HG02610 (cell line): ENCODE data around the gene GLUL.

ENCODE experiments used
- ATAC-seq: cut with Tn5 transposase; IDR thresholded peaks from one replicate; pipeline ENCODE4 v1.9.1; 2021; ENCODE audit warnings: mild to moderate bottlenecking, moderate library complexity; ENCODE audit not compliant: unreplicated experiment

GLUL gene

GRCh38 chr1:182391362-182392049 lies at the start of gene GLUL:
GLUL (minus strand) TSS chr1:182391790; CDS start chr1:182388737, 3,053 bp downstream.
- peak; percentile 82 for ATAC-seq

- no peak for ATAC-seq
Measured at GRCh38 chr1:182438326-182438725, 46.7 kb upstream of the GLUL start.

- no peak for ATAC-seq
Measured at GRCh38 chr1:182433580-182433979, 42.0 kb upstream of the GLUL start.

- no peak for ATAC-seq
Measured at GRCh38 chr1:182431278-182431677, 39.7 kb upstream of the GLUL start.

GRCh38 chr1:182430263-182431068 lies 38.9 kb upstream of the GLUL start:
- ATAC-seq: no peak

- ATAC-seq: peak; percentile 28
Measured at GRCh38 chr1:182428043-182428442, 36.5 kb upstream of the GLUL start.

- ATAC-seq: peak; percentile 62
Measured at GRCh38 chr1:182426442-182427430, 35.1 kb upstream of the GLUL start.

GRCh38 chr1:182415789-182416188 lies 24.2 kb upstream of the GLUL start:
- ATAC-seq: peak; percentile 67

- ATAC-seq: no peak
Measured at GRCh38 chr1:182413969-182414368, 22.4 kb upstream of the GLUL start.

- ATAC-seq: no peak
Measured at GRCh38 chr1:182413486-182413885, 21.9 kb upstream of the GLUL start.

GRCh38 chr1:182410620-182411273 lies 19.2 kb upstream of the GLUL start:
- no peak for ATAC-seq

- no peak for ATAC-seq
Measured at GRCh38 chr1:182410138-182410537, 18.5 kb upstream of the GLUL start.

- no peak for ATAC-seq
Measured at GRCh38 chr1:182408435-182409075, 17.0 kb upstream of the GLUL start.

- ATAC-seq: no peak
Measured at GRCh38 chr1:182407724-182408123, 16.1 kb upstream of the GLUL start.

GRCh38 chr1:182406012-182406411 lies 14.4 kb upstream of the GLUL start:
- no peak for ATAC-seq

GRCh38 chr1:182405578-182405977 lies 14.0 kb upstream of the GLUL start:
- no peak for ATAC-seq

- ATAC-seq: no peak
Measured at GRCh38 chr1:182404781-182405180, 13.2 kb upstream of the GLUL start.

- no peak for ATAC-seq
Measured at GRCh38 chr1:182400567-182400966, 9.0 kb upstream of the GLUL start, which contains the start of gene TEDDM1. TEDDM1 (minus strand) TSS chr1:182400667; CDS start chr1:182400485, 182 bp downstream.

GRCh38 chr1:182397653-182398393 lies 6.2 kb upstream of the GLUL start:
- ATAC-seq: no peak
